Measurements from ENCODE around the gene CASP10. TPM values are rescaled to one million over a fixed set of nuclear protein-coding genes. Genes with fewer than 3 reads are reported as not detected.

CASP10 gene
- total and polyA plus RNA-seq, 4 donors = 8.9 to 74.4 (median 16.7) TPM

DNA sequence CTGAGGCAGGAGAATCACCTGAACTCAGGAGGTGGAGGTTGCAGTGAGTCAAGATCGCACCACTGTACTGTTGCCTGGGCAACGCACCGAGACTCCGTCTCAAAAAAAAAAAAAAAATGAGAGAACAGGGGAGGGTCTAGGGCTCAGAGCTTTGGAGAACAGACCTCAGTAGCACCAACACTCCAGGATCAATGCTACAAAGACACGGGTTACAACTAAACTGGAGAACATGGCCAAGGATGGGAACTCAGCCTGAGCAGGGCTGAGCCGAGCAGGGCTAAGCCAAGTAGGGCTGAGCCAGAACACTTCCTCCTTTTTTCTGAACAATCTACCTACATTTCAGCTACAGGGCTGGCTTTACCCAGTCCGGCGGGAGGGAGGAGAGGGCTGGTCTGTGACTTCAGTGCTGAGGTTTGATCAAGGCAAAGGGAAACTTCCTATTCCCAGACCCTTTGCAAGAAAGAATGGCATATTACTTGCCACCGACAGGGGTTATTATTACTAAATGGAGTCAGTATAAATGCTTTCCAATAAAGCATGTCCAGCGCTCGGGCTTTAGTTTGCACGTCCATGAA, 74.5 kb downstream of the CASP10 start:
- TF ChIP-seq, protein P1, sequence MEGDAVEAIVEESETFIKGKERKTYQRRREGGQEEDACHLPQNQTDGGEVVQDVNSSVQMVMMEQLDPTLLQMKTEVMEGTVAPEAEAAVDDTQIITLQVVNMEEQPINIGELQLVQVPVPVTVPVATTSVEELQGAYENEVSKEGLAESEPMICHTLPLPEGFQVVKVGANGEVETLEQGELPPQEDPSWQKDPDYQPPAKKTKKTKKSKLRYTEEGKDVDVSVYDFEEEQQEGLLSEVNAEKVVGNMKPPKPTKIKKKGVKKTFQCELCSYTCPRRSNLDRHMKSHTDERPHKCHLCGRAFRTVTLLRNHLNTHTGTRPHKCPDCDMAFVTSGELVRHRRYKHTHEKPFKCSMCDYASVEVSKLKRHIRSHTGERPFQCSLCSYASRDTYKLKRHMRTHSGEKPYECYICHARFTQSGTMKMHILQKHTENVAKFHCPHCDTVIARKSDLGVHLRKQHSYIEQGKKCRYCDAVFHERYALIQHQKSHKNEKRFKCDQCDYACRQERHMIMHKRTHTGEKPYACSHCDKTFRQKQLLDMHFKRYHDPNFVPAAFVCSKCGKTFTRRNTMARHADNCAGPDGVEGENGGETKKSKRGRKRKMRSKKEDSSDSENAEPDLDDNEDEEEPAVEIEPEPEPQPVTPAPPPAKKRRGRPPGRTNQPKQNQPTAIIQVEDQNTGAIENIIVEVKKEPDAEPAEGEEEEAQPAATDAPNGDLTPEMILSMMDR (IDR thresholded peaks at IDR 0.05; ENCODE audit: control extremely low read depth, extremely low read depth) = no peak
- no peaks in the 10 kb centered on the region for H3K27me3 ChIP-seq (ENCODE audit: control insufficient read depth in 3 of 3, insufficient read depth in 3 of 3, low read length in 2 of 3)
- no peak overlapping the region for H3K4me3 ChIP-seq
- H3K9ac ChIP-seq (ENCODE audit: insufficient read depth in 1 of 2, low read length in 2 of 2) = peak overlapping the region; percentile 83 to 97
- no peaks in the 10 kb centered on the region for H3K9me3 ChIP-seq (ENCODE audit: control insufficient read depth in 4 of 4, insufficient read depth in 3 of 4, low read length in 3 of 4)
- DNase-seq (peak in 1 of 3 donors; percentile 16), ATAC-seq (ENCODE audit: insufficient read depth, low FRiP score) (peak; percentile 53)
- peak overlapping the region in 1 of 2 donors; percentile 97 for H3K27ac ChIP-seq (ENCODE audit: low read depth in 1 of 2, low read length in 1 of 2)
- H3K4me1 ChIP-seq (ENCODE audit: control insufficient read depth in 5 of 5, insufficient read depth in 5 of 5, low read length in 5 of 5) = peaks cover 0 to 15% (median 3%) of the 10 kb centered on the region in 5 donors
- H3K36me3 ChIP-seq (ENCODE audit: control insufficient read depth in 4 of 4, insufficient read depth in 4 of 4, low read length in 4 of 4) = no peaks in the 10 kb centered on the region
- 9 to 27% methylated on average over 12 of the region's 12 CpGs for WGBS, 2 donors

DNA sequence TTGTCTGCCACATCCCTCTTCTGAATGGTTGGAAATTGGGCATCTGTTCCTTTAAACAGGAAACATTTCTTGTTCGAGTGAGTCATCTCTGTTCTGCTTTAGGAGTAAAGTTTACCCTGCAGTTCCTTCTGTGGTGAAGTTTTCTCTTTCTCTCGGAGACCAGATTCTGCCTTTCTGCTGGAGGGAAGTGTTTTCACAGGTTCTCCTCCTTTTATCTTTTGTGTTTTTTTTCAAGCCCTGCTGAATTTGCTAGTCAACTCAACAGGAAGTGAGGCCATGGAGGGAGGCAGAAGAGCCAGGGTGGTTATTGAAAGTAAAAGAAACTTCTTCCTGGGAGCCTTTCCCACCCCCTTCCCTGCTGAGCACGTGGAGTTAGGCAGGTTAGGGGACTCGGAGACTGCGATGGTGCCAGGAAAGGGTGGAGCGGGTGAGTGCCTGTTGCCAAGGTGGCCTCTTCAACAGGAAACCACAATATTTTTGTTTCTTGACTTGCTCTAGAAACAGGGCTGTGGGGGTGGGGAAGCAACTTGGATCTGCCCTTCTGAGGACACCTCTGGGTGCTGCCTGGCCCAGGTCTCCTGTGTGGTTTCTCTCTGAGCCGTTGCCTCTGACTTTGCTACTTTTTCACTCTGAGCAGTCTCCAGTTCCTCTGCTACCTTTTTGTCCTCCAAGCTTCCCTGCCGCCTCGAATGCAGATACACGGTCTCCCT, 75.2 kb downstream of the CASP10 start:
- H3K9me3 ChIP-seq (ENCODE audit: control insufficient read depth in 4 of 4, insufficient read depth in 3 of 4, low read length in 3 of 4) = no peaks in the 10 kb centered on the region
- H3K27ac ChIP-seq (ENCODE audit: low read depth in 1 of 2, low read length in 1 of 2) = peak overlapping the region; percentile 62 to 97
- H3K27me3 ChIP-seq (ENCODE audit: control insufficient read depth in 3 of 3, insufficient read depth in 3 of 3, low read length in 2 of 3) = no peaks in the 10 kb centered on the region
- no peaks in the 10 kb centered on the region for H3K36me3 ChIP-seq (ENCODE audit: control insufficient read depth in 4 of 4, insufficient read depth in 4 of 4, low read length in 4 of 4)
- DNase-seq (peak; percentile 60 to 79 (median 78)), ATAC-seq (ENCODE audit: insufficient read depth, low FRiP score) (peak; percentile 76)
- peak overlapping the region; percentile 83 to 97 for H3K9ac ChIP-seq (ENCODE audit: insufficient read depth in 1 of 2, low read length in 2 of 2)
- peak overlapping the region; percentile 56 for H3K4me3 ChIP-seq
- TF ChIP-seq, protein P1 (IDR thresholded peaks at IDR 0.05; ENCODE audit: control extremely low read depth, extremely low read depth) = no peak
- peaks cover 0 to 15% (median 3%) of the 10 kb centered on the region in 5 donors for H3K4me1 ChIP-seq (ENCODE audit: control insufficient read depth in 5 of 5, insufficient read depth in 5 of 5, low read length in 5 of 5)
- WGBS, 2 donors = 0 to 1% methylated on average over 10 of the region's 10 CpGs

DNA sequence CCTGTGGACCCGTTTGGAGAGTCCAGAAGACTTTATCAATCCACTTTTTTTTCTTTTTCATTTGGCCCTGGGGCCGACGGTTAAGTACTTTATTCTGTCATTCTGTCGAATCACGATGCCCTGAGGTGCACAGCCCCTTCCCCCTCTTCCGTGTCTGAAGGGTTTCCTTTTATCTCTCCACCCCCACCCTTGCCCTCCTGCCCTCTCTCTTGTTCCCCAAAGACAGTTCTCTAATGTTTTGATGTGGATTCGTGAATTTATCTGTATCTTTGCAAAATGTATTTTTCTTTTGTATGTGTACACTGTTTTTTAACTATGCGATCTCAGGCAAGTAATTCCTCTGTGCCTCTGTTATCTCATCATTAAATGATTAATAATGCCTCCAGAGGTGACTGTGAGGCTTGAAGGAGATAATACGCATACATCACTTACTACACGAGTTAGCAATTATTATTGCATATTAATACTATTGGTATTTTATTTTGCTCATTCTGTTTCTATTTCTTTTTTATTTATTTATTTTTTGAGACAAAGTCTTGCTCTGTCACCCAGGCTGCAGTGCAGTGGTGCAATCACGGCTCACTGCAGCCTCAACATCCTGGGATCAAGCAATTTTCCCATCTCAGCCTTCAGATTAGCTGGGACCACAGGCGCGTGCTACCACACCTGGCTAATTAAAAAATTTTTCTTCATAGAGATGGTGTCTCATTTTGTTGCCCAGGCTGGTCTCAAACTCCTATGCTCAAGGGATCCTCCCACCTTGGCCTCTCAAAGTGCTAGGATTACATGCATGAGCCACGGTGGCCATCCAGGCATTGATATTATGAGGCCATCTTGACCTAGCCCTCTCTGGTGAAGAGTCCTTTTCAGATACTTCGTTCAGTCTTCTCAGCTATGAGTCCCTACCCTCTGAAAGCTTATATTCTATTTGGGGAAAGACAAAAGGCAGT, 76.0 kb downstream of the CASP10 start:
- Histone ChIP-seq H3K9ac (ENCODE audit: insufficient read depth in 1 of 2, low read length in 2 of 2) (peak overlapping the region; percentile 83 to 97), H3K9me3 (ENCODE audit: control insufficient read depth in 4 of 4, insufficient read depth in 3 of 4, low read length in 3 of 4) (no peaks in the 10 kb centered on the region), H3K4me3 (peak overlapping the region; percentile 56), H3K27ac (ENCODE audit: low read depth in 1 of 2, low read length in 1 of 2) (peak overlapping the region; percentile 62 to 97), H3K36me3 (ENCODE audit: control insufficient read depth in 4 of 4, insufficient read depth in 4 of 4, low read length in 4 of 4) (no peaks in the 10 kb centered on the region), H3K4me1 (ENCODE audit: control insufficient read depth in 5 of 5, insufficient read depth in 5 of 5, low read length in 5 of 5) (peaks cover 0 to 15% (median 3%) of the 10 kb centered on the region in 5 donors), H3K27me3 (ENCODE audit: control insufficient read depth in 3 of 3, insufficient read depth in 3 of 3, low read length in 2 of 3) (no peaks in the 10 kb centered on the region)
- ATAC-seq (ENCODE audit: insufficient read depth, low FRiP score) (no peak), DNase-seq (peak in 1 of 3 donors; percentile 75)
- TF ChIP-seq, protein P1 (IDR thresholded peaks at IDR 0.05; ENCODE audit: control extremely low read depth, extremely low read depth) = no peak
- WGBS, 2 donors = 26 to 27% methylated on average over 15 of the region's 15 CpGs
